Esophagus (tissue), 2 donors: ENCODE measurements around the gene WDR53. TPM values are rescaled to one million over a fixed set of nuclear protein-coding genes. Genes with fewer than 3 reads are reported as not detected.
"Not testable (repeated sequence)": the region's sequence is repeated elsewhere in the genome, so short reads cannot be mapped to it uniquely, and the experiment has no call there.

Source experiments
- H3K27ac ChIP-seq, 2 donors: one replicate each; pipeline ENCODE4 v1.5.1; 2013; ENCODE audit warnings: low read depth in 2 of 2, mild to moderate bottlenecking in 2 of 2, inconsistent platforms in 1 of 2, low read length in 1 of 2, moderate library complexity in 1 of 2
- H3K27me3 ChIP-seq, 2 donors: one replicate each; pipeline ENCODE4 v1.6.1; 2013; ENCODE audit warnings: low read length in 2 of 2, control low read depth in 1 of 2, mild to moderate bottlenecking in 1 of 2; ENCODE audit not compliant: insufficient read depth in 2 of 2, control insufficient read depth in 1 of 2
- H3K36me3 ChIP-seq, 2 donors: one replicate each; pipeline ENCODE4 v1.6.1; 2013; ENCODE audit warnings: low read length in 1 of 2; ENCODE audit not compliant: control insufficient read depth in 2 of 2, insufficient read depth in 2 of 2
- H3K4me1 ChIP-seq, 2 donors: one replicate each; pipeline ENCODE4 v1.6.1; 2013; ENCODE audit warnings: low read length in 1 of 2; ENCODE audit not compliant: control insufficient read depth in 2 of 2, insufficient read depth in 2 of 2
- H3K4me3 ChIP-seq, 2 donors: one replicate each; pipeline ENCODE4 v1.5.1; 2013; ENCODE audit warnings: low read length in 2 of 2, mild to moderate bottlenecking in 2 of 2, low read depth in 1 of 2, moderate library complexity in 1 of 2
- H3K9me3 ChIP-seq, 2 donors: one replicate each; pipeline ENCODE4 v1.6.1; 2013; ENCODE audit warnings: mild to moderate bottlenecking in 2 of 2, low read depth in 1 of 2, low read length in 1 of 2, moderate library complexity in 1 of 2; ENCODE audit not compliant: control insufficient read depth in 2 of 2, insufficient read depth in 1 of 2
- WGBS, 2 donors: extraction: QIAGEN DNeasy Blood & Tissue Kit; methylation state at CpG; one replicate each; pipeline ENCODE4 v1.1.7; 2013; 5-methylcytosine and 5-hydroxymethylcytosine counted together
- polyA plus RNA-seq, 2 donors: library from polyadenylated mRNA; stranded (reverse); fragments of 200-250 nt; gene quantifications; one replicate each; pipeline ENCODE4 v1.2.3, GENCODE V29; 2013
- donor health status: healthy with polysubstance abuse.
- donor health status: Bipolar disorder and iron deficiency.

WDR53 gene
- polyA plus RNA-seq = 10 to 100 TPM in 1 of 2 donors, 1 to 10 TPM in 1; 8.6 to 14.6 TPM

GRCh38 chr3:196568246-196569002 lies at the start of gene WDR53, which contains the start of gene FBXO45:
TSS of gene WDR53 (minus strand) at chr3:196568554. CDS start at chr3:196561475, 7,079 bp downstream.
TSS of gene FBXO45 (plus strand) at chr3:196568660. CDS start at chr3:196568985, 325 bp downstream.
- Histone ChIP-seq H3K36me3 (no peaks in the 10 kb centered on the region), H3K4me3 (peak within 1 kb of the TSS; percentile 72 to 97), H3K9me3 (no peaks in the 10 kb centered on the region), H3K27ac (peak within 1 kb of the TSS; percentile 93 to 96), H3K4me1 (peaks cover 0 to 3% of the 10 kb centered on the region in 2 donors), H3K27me3 (no peaks in the 10 kb centered on the region)
- 0% methylated on average over 73 to 87 of the region's 87 CpGs for WGBS, 2 donors

GRCh38 chr3:196617256-196617655 lies 48.9 kb upstream of the WDR53 start:
- no peaks in the 10 kb centered on the region for H3K9me3 ChIP-seq
- no peaks in the 10 kb centered on the region for H3K36me3 ChIP-seq
- no peaks in the 10 kb centered on the region for H3K27me3 ChIP-seq
- H3K4me3 ChIP-seq = no peak overlapping the region
- WGBS, 2 donors = 77 to 80% methylated on average over 5 of the region's 5 CpGs
- no peak overlapping the region for H3K27ac ChIP-seq
- no peaks in the 10 kb centered on the region for H3K4me1 ChIP-seq

DNA sequence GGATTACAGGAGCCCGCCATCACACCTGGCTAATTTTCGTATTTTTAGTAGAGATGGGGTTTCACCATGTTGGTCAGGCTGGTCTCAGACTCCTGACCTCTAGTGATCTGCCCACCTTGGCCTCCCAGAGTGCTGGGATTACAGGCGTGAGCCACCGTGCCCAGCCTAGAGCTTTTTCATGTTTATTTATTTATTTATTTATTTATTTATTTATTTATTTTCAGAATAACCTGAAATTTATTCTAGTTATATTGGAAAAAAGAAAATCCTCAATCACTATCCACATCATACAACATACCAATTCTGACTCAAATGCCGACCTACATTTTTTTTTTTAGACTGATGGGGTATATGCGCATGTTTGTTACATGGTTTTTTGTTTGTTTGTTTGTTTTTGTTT lies 46.9 kb upstream of the WDR53 start:
- H3K4me3 ChIP-seq, H3K4me1 ChIP-seq, H3K27ac ChIP-seq, H3K27me3 ChIP-seq, H3K9me3 ChIP-seq, H3K36me3 ChIP-seq: not testable (repeated sequence)
- 94% methylated on average over 6 of the region's 6 CpGs for WGBS, 2 donors

DNA sequence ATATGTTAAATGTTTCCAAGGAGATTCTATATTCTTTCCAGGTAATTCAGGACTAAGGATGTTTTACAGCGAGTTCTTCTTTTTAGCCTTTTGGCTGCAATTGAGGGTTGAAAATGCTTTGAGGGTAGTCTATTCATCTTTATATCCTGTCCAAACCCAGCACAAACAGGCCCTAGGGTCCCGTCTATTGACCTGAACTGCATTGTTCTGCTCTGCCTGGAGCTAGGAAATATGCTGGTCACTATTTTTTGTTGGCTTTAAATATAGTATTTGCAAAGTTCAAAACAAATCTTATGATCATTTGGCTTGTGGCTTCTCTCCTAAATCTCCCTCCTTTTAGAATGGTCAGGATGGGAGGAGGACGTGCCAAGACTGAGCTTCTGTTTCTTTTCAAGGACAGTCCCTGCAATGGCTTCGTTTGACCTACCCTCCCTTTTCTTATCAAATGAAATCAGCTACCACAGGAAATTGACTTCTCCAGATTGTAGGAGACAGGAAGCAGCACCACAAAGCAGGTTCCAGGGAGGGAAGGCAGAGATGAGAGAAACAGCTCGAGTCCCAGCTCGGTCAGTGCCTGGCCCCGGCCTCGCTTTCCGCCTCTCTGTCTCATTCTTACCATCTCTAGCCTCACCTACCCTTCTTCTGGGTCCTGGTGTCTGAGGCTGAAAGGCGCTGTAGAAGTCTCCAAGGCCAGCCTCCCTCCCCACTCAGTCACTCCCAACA lies 43.6 kb upstream of the WDR53 start:
- WGBS, 2 donors = 59 to 73% methylated on average over 10 of the region's 10 CpGs
- no peaks in the 10 kb centered on the region for H3K27me3 ChIP-seq
- no peaks in the 10 kb centered on the region for H3K36me3 ChIP-seq
- no peak overlapping the region for H3K4me3 ChIP-seq
- peak overlapping the region in 1 of 2 donors; percentile 11 for H3K27ac ChIP-seq
- no peaks in the 10 kb centered on the region for H3K4me1 ChIP-seq
- H3K9me3 ChIP-seq = no peaks in the 10 kb centered on the region

- 79 to 84% methylated on average over 6 of the region's 6 CpGs for WGBS, 2 donors
- peak overlapping the region in 1 of 2 donors; percentile 40 for H3K27ac ChIP-seq
Observed at GRCh38 chr3:196609805-196610515, 41.6 kb upstream of the WDR53 start.

GRCh38 chr3:196609343-196609775 lies 41.0 kb upstream of the WDR53 start:
- H3K27ac ChIP-seq = no peak overlapping the region
- H3K4me1 ChIP-seq = no peaks in the 10 kb centered on the region
- no peaks in the 10 kb centered on the region for H3K36me3 ChIP-seq
- 15 to 16% methylated on average over 5 of the region's 5 CpGs for whole genome bisulfite sequencing, 2 donors
- H3K27me3 ChIP-seq = no peaks in the 10 kb centered on the region
- H3K4me3 ChIP-seq = no peak overlapping the region
- no peaks in the 10 kb centered on the region for H3K9me3 ChIP-seq

More at GRCh38 chr3:196609805-196610515, 41.6 kb upstream of the WDR53 start:
- Histone ChIP-seq H3K4me3 (no peak overlapping the region), H3K9me3 (no peaks in the 10 kb centered on the region), H3K36me3 (no peaks in the 10 kb centered on the region), H3K27me3 (no peaks in the 10 kb centered on the region), H3K4me1 (no peaks in the 10 kb centered on the region)

GRCh38 chr3:196608693-196609092 lies 40.3 kb upstream of the WDR53 start:
- Histone ChIP-seq H3K4me3 (no peak overlapping the region), H3K36me3 (no peaks in the 10 kb centered on the region), H3K27ac (no peak overlapping the region), H3K27me3 (no peaks in the 10 kb centered on the region), H3K4me1 (no peaks in the 10 kb centered on the region), H3K9me3 (no peaks in the 10 kb centered on the region)
- 94 to 97% methylated on average over 2 of the region's 2 CpGs for WGBS, 2 donors

DNA sequence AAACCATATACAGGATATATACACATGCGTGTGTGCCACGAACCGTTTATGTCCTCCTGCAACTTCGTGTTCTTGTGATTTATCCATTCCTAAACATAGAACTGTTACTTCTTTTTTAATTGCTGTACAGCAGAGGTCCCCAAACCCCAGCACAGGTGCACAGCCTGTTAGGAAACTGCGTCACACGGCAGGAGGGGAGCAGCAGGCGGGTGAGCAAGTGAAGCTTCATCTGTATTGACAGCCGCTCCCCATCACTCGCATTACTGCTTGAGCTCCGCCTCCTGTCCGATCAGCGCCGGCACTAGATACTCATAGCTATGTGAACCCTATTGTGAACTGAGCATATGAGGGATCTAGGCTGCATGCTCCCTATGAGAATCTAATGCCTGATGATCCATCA lies 36.2 kb upstream of the WDR53 start:
- Histone ChIP-seq H3K27ac (no peak overlapping the region), H3K4me1 (no peaks in the 10 kb centered on the region), H3K4me3 (no peak overlapping the region), H3K27me3 (no peaks in the 10 kb centered on the region), H3K36me3 (no peaks in the 10 kb centered on the region), H3K9me3 (no peaks in the 10 kb centered on the region)
- 43 to 47% methylated on average over 13 of the region's 13 CpGs for WGBS, 2 donors

- no peaks in the 10 kb centered on the region for H3K36me3 ChIP-seq
- no peak overlapping the region for H3K27ac ChIP-seq
- H3K9me3 ChIP-seq = no peaks in the 10 kb centered on the region
- H3K27me3 ChIP-seq = no peaks in the 10 kb centered on the region
- no peaks in the 10 kb centered on the region for H3K4me1 ChIP-seq
- H3K4me3 ChIP-seq = no peak overlapping the region
- 52 to 55% methylated on average over 7 of the region's 7 CpGs for WGBS, 2 donors
Observed at GRCh38 chr3:196603683-196604082, 35.3 kb upstream of the WDR53 start.
